Hepatocyte (in vitro differentiated cells): Measurements from ENCODE around the gene TTF2.

ENCODE experiments used
- EZH2 ChIP-seq: fragments of 200-600 bp; sonication (generic); IDR thresholded peaks from 2 replicates; pipeline ENCODE4 v1.6.1; 2016; ENCODE audit warnings: antibody characterized with exemption, mild to moderate bottlenecking, borderline replicate concordance
- EZH2phosphoT487 ChIP-seq: fragments of 200-600 bp; sonication (generic); IDR thresholded peaks from one replicate; pipeline ENCODE4 v1.6.1; 2018; ENCODE audit warnings: antibody characterized with exemption, mild to moderate bottlenecking, low read depth, moderate library complexity; ENCODE audit not compliant: unreplicated experiment, severe bottlenecking
- TF ChIP-seq, protein P1 (sequence below): fragments of 200-600 bp; sonication (generic); IDR thresholded peaks from 2 replicates; pipeline ENCODE4 v1.5.1; 2016; ENCODE audit warnings: antibody characterized with exemption, mild to moderate bottlenecking; ENCODE audit not compliant: poor library complexity

DNA sequence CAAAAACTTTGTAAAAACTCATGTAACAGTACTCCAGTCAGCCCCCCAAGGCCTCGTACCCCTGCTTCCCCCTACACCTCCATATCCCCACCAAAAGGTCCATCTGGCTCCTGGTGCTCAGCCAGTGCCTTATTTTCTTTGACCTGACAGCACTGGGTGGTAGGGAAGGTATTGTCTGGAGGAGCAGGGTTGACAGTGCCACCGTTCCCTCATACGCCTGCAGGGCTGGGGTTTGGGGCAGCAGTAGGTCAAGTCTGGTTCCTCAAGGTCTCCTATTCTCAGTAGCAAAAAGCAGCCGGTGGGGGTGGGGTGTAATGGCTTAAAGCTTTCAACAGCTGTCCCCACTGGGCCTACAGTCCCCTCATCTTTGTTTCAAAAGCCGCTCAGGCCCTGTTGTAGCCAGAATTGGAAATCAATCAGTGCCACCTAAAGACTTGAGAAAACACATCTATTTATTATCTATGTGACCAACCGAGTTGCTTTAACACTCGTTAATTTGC is 25.3 kb upstream of the TTF2 start:
- TF ChIP-seq, protein P1, sequence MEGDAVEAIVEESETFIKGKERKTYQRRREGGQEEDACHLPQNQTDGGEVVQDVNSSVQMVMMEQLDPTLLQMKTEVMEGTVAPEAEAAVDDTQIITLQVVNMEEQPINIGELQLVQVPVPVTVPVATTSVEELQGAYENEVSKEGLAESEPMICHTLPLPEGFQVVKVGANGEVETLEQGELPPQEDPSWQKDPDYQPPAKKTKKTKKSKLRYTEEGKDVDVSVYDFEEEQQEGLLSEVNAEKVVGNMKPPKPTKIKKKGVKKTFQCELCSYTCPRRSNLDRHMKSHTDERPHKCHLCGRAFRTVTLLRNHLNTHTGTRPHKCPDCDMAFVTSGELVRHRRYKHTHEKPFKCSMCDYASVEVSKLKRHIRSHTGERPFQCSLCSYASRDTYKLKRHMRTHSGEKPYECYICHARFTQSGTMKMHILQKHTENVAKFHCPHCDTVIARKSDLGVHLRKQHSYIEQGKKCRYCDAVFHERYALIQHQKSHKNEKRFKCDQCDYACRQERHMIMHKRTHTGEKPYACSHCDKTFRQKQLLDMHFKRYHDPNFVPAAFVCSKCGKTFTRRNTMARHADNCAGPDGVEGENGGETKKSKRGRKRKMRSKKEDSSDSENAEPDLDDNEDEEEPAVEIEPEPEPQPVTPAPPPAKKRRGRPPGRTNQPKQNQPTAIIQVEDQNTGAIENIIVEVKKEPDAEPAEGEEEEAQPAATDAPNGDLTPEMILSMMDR = no peak
- no peak for TF ChIP-seq EZH2phosphoT487
- no peak for TF ChIP-seq EZH2
